HepG2 (cell line): Measurements from ENCODE around the gene SLC25A45. TPM values are rescaled to one million over a fixed set of nuclear protein-coding genes. Genes with fewer than 3 reads are reported as not detected.

Source experiments
- DMAP1 ChIP-seq: IDR thresholded peaks from 2 replicates; pipeline ENCODE4 v1.6.1; 2016
- DNMT1 ChIP-seq: sonication (generic); formaldehyde crosslinking; IDR thresholded peaks from 2 replicates; pipeline ENCODE4 v1.5.1; 2020; ENCODE audit warnings: mild to moderate bottlenecking, missing genetic modification reagents
- EEA1 ChIP-seq: sonication (generic); formaldehyde crosslinking; IDR thresholded peaks from 2 replicates; pipeline ENCODE4 v1.5.1; 2020; ENCODE audit warnings: mild to moderate bottlenecking, missing genetic modification reagents, borderline replicate concordance
- HMGA1 ChIP-seq: sonication (generic); formaldehyde crosslinking; conservative IDR thresholded peaks from 2 replicates; pipeline ENCODE4 v1.4.0; 2020; ENCODE audit warnings: missing genetic modification reagents
- IRX3 ChIP-seq: sonication (generic); formaldehyde crosslinking; IDR thresholded peaks from 2 replicates; pipeline ENCODE4 v1.8.1; 2023; ENCODE audit warnings: mild to moderate bottlenecking, low read depth, missing genetic modification reagents, borderline replicate concordance
- KDM4B ChIP-seq: sonication (generic); formaldehyde crosslinking; IDR thresholded peaks from 2 replicates; pipeline ENCODE4 v1.4.0; 2020; ENCODE audit warnings: missing genetic modification reagents
- RBM39 ChIP-seq: fragments of 200-400 bp; formaldehyde crosslinking; IDR thresholded peaks from one replicate; pipeline ENCODE4 v1.6.1; 2018; ENCODE audit warnings: antibody characterized with exemption, mild to moderate bottlenecking, low read depth, low read length; ENCODE audit not compliant: poor library complexity, severe bottlenecking
- RELA ChIP-seq: sonication (generic); formaldehyde crosslinking; IDR thresholded peaks from 2 replicates; pipeline ENCODE4 v1.4.0; 2020; ENCODE audit warnings: missing genetic modification reagents
- STAG1 ChIP-seq: sonication (generic); formaldehyde crosslinking; IDR thresholded peaks from 2 replicates; pipeline ENCODE4 v1.4.0; 2020; ENCODE audit warnings: missing genetic modification reagents
- ZBTB42 ChIP-seq: sonication (generic); formaldehyde crosslinking; IDR thresholded peaks from 2 replicates; pipeline ENCODE4 v1.5.0; 2020; ENCODE audit warnings: mild to moderate bottlenecking, missing genetic modification reagents
- ZFP1 ChIP-seq: IDR thresholded peaks from 2 replicates; pipeline ENCODE4 v1.6.1; 2016
- ZNF121 ChIP-seq: sonication (generic); formaldehyde crosslinking; IDR thresholded peaks from 2 replicates; pipeline ENCODE4 v1.5.0; 2020; ENCODE audit warnings: mild to moderate bottlenecking, missing genetic modification reagents
- ZNF296 ChIP-seq: sonication (generic); formaldehyde crosslinking; conservative IDR thresholded peaks from 2 replicates; pipeline ENCODE4 v1.5.0; 2020; ENCODE audit warnings: mild to moderate bottlenecking, missing genetic modification reagents
- polyA plus RNA-seq, 8 experiments: library from polyadenylated mRNA; depleted of rRNA in 3 of 8; stranded (reverse) in 7 of 8; unstranded in 1 of 8; fragments of >200 nt; fragmentation: Illumina TruSeq in 4 of 8; extraction: Trizol in 4 of 8; gene quantifications; 2 replicates each; pipeline versions ENCODE4 v1.2.1 to v1.2.3, GENCODE V29; 2011 to 2016; ENCODE audit warnings: low read depth in 4 of 8, missing spikeins in 1 of 8, mixed read lengths in 1 of 8; ENCODE audit not compliant: insufficient read depth in 1 of 8
- total RNA-seq, 5 experiments: library from RNA; depleted of rRNA; stranded (reverse); fragments of >200 nt; fragmentation: Illumina TruSeq; extraction: Trizol; gene quantifications; 2 replicates each; pipeline ENCODE4 v1.2.3, GENCODE V29; 2016; ENCODE audit warnings: low read depth in 1 of 5
- TF ChIP-seq, protein P1 (sequence below): IDR thresholded peaks from 2 replicates; pipeline ENCODE4 v1.4.0; 2020; ENCODE audit warnings: mild to moderate bottlenecking, missing genetic modification reagents
- TF ChIP-seq, protein P2 (sequence below): sonication (generic); formaldehyde crosslinking; IDR thresholded peaks from 2 replicates; pipeline ENCODE4 v1.9.0; 2022; ENCODE audit warnings: low read depth, missing genetic modification reagents
- TF ChIP-seq, protein P3 (sequence below): sonication (generic); formaldehyde crosslinking; IDR thresholded peaks from 2 replicates; pipeline ENCODE4 v1.8.0; 2022; ENCODE audit warnings: mild to moderate bottlenecking, missing genetic modification reagents; ENCODE audit not compliant: insufficient replicate concordance
- TF ChIP-seq, protein P4 (sequence below): sonication (generic); formaldehyde crosslinking; conservative IDR thresholded peaks from 2 replicates; pipeline ENCODE4 v1.4.0; 2020; ENCODE audit warnings: missing genetic modification reagents
- TF ChIP-seq, protein P5 (sequence below): sonication (generic); formaldehyde crosslinking; IDR thresholded peaks from 2 replicates; pipeline ENCODE4 v1.4.0; 2020; ENCODE audit warnings: mild to moderate bottlenecking, missing genetic modification reagents, borderline replicate concordance

The SLC25A45 gene
- total and polyA plus RNA-seq, 2 of the 13 experiments (the other 11 are each of a cell fraction or from before 2014, with no cell fraction given): 1.2 to 3.4 TPM

DNA sequence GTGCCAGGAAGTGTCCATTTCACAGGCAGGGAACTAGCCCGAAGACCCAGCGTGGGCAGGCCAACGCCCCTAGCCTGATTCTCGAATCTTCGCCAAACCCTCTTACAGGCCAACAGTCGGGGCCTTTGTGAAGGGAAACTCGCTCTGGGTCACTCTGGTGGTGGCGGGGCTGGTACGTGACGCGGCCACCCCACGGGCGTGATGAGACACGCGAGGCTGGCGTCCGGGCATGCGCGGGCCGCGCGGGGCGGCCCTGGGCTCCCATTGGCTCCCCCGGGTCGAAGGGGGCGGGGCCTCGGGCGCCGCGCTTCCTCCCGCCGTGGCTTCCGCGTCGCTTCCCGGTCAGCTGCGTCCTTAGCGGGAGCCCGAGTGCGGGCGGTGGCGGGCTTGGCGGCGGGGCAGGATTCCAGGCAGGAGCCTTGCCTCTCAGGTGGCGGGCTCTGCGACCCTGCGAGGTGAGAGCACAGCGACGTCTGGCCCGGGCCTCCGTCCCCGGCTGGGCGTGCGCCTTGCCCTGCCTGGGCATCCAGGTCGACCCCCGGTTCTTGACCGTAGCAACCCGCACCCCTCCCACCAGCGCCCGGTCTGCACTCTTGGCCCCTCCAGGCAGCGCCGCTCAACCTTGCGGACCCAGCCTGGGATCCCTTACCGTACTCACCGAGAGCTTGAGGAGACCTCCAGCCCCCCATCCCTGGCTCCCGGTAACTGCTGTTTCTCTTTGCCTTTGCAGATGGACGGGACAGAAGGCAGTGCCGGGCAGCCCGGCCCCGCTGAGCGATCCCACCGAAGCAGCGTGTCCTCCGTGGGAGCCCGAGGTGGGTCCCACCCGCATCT is 4.1 kb upstream of the SLC25A45 start, which contains the start of gene FRMD8 (continued):
- no peak for TF ChIP-seq ZNF121
- peak; percentile 70; the same call in 1 of the 2 replicates for TF ChIP-seq ZBTB42 (CRISPR knock-in tag)
- TF ChIP-seq, protein P1, sequence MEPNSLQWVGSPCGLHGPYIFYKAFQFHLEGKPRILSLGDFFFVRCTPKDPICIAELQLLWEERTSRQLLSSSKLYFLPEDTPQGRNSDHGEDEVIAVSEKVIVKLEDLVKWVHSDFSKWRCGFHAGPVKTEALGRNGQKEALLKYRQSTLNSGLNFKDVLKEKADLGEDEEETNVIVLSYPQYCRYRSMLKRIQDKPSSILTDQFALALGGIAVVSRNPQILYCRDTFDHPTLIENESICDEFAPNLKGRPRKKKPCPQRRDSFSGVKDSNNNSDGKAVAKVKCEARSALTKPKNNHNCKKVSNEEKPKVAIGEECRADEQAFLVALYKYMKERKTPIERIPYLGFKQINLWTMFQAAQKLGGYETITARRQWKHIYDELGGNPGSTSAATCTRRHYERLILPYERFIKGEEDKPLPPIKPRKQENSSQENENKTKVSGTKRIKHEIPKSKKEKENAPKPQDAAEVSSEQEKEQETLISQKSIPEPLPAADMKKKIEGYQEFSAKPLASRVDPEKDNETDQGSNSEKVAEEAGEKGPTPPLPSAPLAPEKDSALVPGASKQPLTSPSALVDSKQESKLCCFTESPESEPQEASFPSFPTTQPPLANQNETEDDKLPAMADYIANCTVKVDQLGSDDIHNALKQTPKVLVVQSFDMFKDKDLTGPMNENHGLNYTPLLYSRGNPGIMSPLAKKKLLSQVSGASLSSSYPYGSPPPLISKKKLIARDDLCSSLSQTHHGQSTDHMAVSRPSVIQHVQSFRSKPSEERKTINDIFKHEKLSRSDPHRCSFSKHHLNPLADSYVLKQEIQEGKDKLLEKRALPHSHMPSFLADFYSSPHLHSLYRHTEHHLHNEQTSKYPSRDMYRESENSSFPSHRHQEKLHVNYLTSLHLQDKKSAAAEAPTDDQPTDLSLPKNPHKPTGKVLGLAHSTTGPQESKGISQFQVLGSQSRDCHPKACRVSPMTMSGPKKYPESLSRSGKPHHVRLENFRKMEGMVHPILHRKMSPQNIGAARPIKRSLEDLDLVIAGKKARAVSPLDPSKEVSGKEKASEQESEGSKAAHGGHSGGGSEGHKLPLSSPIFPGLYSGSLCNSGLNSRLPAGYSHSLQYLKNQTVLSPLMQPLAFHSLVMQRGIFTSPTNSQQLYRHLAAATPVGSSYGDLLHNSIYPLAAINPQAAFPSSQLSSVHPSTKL (CRISPR knock-in tag): peak; percentile 28; the same call in 1 of the 2 replicates
- TF ChIP-seq, protein P2, sequence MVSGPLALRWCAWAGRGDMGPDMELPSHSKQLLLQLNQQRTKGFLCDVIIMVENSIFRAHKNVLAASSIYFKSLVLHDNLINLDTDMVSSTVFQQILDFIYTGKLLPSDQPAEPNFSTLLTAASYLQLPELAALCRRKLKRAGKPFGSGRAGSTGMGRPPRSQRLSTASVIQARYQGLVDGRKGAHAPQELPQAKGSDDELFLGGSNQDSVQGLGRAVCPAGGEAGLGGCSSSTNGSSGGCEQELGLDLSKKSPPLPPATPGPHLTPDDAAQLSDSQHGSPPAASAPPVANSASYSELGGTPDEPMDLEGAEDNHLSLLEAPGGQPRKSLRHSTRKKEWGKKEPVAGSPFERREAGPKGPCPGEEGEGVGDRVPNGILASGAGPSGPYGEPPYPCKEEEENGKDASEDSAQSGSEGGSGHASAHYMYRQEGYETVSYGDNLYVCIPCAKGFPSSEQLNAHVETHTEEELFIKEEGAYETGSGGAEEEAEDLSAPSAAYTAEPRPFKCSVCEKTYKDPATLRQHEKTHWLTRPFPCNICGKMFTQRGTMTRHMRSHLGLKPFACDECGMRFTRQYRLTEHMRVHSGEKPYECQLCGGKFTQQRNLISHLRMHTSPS (CRISPR knock-in tag): 0 out of 2 replicates have a peak, but pooled peaks have one; percentile 22
- no peak for TF ChIP-seq IRX3 (CRISPR knock-in tag)
- no peak for TF ChIP-seq STAG1 (CRISPR knock-in tag)
- TF ChIP-seq, protein P3, sequence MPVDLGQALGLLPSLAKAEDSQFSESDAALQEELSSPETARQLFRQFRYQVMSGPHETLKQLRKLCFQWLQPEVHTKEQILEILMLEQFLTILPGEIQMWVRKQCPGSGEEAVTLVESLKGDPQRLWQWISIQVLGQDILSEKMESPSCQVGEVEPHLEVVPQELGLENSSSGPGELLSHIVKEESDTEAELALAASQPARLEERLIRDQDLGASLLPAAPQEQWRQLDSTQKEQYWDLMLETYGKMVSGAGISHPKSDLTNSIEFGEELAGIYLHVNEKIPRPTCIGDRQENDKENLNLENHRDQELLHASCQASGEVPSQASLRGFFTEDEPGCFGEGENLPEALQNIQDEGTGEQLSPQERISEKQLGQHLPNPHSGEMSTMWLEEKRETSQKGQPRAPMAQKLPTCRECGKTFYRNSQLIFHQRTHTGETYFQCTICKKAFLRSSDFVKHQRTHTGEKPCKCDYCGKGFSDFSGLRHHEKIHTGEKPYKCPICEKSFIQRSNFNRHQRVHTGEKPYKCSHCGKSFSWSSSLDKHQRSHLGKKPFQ (CRISPR knock-in tag): peak; percentile 91
- no peak for TF ChIP-seq KDM4B (CRISPR knock-in tag)
- TF ChIP-seq ZFP1 (CRISPR knock-in tag): no peak
- TF ChIP-seq RELA (CRISPR knock-in tag): no peak
- TF ChIP-seq DMAP1 (CRISPR knock-in tag): 0 out of 2 replicates have a peak, but pooled peaks have one; percentile 8
- TF ChIP-seq RBM39: no peak
- TF ChIP-seq EEA1: peak; percentile 47; the same call in 1 of the 2 replicates
- TF ChIP-seq, protein P4, sequence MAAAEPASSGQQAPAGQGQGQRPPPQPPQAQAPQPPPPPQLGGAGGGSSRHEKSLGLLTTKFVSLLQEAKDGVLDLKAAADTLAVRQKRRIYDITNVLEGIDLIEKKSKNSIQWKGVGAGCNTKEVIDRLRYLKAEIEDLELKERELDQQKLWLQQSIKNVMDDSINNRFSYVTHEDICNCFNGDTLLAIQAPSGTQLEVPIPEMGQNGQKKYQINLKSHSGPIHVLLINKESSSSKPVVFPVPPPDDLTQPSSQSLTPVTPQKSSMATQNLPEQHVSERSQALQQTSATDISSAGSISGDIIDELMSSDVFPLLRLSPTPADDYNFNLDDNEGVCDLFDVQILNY: 0 out of 2 replicates have a peak, but pooled peaks have one; percentile 43
- TF ChIP-seq, protein P5, sequence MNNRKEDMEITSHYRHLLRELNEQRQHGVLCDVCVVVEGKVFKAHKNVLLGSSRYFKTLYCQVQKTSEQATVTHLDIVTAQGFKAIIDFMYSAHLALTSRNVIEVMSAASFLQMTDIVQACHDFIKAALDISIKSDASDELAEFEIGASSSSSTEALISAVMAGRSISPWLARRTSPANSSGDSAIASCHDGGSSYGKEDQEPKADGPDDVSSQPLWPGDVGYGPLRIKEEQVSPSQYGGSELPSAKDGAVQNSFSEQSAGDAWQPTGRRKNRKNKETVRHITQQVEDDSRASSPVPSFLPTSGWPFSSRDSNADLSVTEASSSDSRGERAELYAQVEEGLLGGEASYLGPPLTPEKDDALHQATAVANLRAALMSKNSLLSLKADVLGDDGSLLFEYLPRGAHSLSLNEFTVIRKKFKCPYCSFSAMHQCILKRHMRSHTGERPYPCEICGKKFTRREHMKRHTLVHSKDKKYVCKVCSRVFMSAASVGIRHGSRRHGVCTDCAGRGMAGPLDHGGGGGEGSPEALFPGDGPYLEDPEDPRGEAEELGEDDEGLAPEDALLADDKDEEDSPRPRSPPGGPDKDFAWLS (CRISPR knock-in tag): peak; percentile 96; the same call in 1 of the 2 replicates
- TF ChIP-seq HMGA1 (CRISPR knock-in tag): no peak
- TF ChIP-seq DNMT1: 0 out of 2 replicates have a peak, but pooled peaks have one; percentile 11
- TF ChIP-seq ZNF296 (CRISPR knock-in tag): peak; percentile 4; the same call in 1 of the 2 replicates
